K562 (cell line): Measurements from ENCODE around the gene NDUFC2. TPM values are rescaled to one million over a fixed set of nuclear protein-coding genes. Genes with fewer than 3 reads are reported as not detected.

Experiments
- CC2D1A ChIP-seq: fragments of 450-650 bp; IDR thresholded peaks from 2 replicates; pipeline ENCODE4 v1.6.1; 2017; ENCODE audit warnings: mild to moderate bottlenecking
- CTBP1 ChIP-seq: fragments of 450-650 bp; IDR thresholded peaks from 2 replicates; pipeline ENCODE4 v1.6.1; 2016; ENCODE audit warnings: borderline replicate concordance
- CXXC5 ChIP-seq: fragments of 250-450 bp; sonication (Bioruptor Pico); IDR thresholded peaks from 2 replicates; pipeline ENCODE4 v1.8.0; 2022; ENCODE audit warnings: inconsistent platforms, mild to moderate bottlenecking, moderate library complexity
- FOXK2 ChIP-seq, 2 experiments: fragments of 450-650 bp; IDR thresholded peaks in 1 of 2; conservative IDR thresholded peaks in 1 of 2; 2 replicates each; pipeline ENCODE4 v1.6.1; 2016; ENCODE audit warnings: low read depth in 2 of 2, mild to moderate bottlenecking in 1 of 2
- MBD2 ChIP-seq: sonication (generic); IDR thresholded peaks from 2 replicates; pipeline ENCODE4 v1.6.1; 2016; ENCODE audit warnings: low read depth, borderline replicate concordance
- MLLT1 ChIP-seq, 2 experiments: fragments of 450-650 bp; IDR thresholded peaks; 2 replicates each; pipeline ENCODE4 v1.6.1; 2016
- NCOA2 ChIP-seq, 2 experiments: fragments of 450-650 bp; IDR thresholded peaks; 2 replicates each; pipeline ENCODE4 v1.6.1; 2018; ENCODE audit warnings: mild to moderate bottlenecking in 2 of 2, moderate library complexity in 1 of 2; ENCODE audit not compliant: partially characterized antibody in 2 of 2
- NFRKB ChIP-seq: fragments of 450-650 bp; IDR thresholded peaks from 2 replicates; pipeline ENCODE4 v1.6.1; 2016; ENCODE audit warnings: low read depth
- TEAD4 ChIP-seq, 2 experiments: sonication (generic) in 1 of 2; formaldehyde crosslinking in 1 of 2; IDR thresholded peaks; 2 replicates each; pipeline versions ENCODE4 v1.6.1 to v1.8.0; 2012 to 2022; ENCODE audit warnings: borderline replicate concordance in 1 of 2, inconsistent platforms in 1 of 2, low read length in 1 of 2, mild to moderate bottlenecking in 1 of 2, missing genetic modification reagents in 1 of 2
- TRIM25 ChIP-seq: fragments of 450-650 bp; IDR thresholded peaks from 2 replicates; pipeline ENCODE4 v1.7.0; 2016; ENCODE audit warnings: borderline replicate concordance
- TRIM28 ChIP-seq: fragments of 450-650 bp; IDR thresholded peaks from 2 replicates; pipeline ENCODE4 v1.6.1; 2017
- U2AF2 ChIP-seq: fragments of 200-400 bp; formaldehyde crosslinking; optimal IDR thresholded peaks from 2 replicates; pipeline ENCODE3; 2017; ENCODE audit warnings: low read depth, mild to moderate bottlenecking, low read length
- ZBTB2 ChIP-seq: fragments of 450-650 bp; IDR thresholded peaks from 2 replicates; pipeline ENCODE4 v1.6.1; 2016; ENCODE audit warnings: antibody characterized with exemption
- ZBTB43 ChIP-seq: sonication (generic); formaldehyde crosslinking; IDR thresholded peaks from 2 replicates; pipeline ENCODE4 v1.8.0; 2023; ENCODE audit warnings: mild to moderate bottlenecking, missing genetic modification reagents
- ZNF133 ChIP-seq: fragments of 250-450 bp; sonication (Bioruptor Pico); IDR thresholded peaks from 2 replicates; pipeline ENCODE4 v1.4.0; 2020; ENCODE audit warnings: mild to moderate bottlenecking
- ZNF174 ChIP-seq: fragments of 250-450 bp; sonication (Bioruptor Pico); IDR thresholded peaks from 2 replicates; pipeline ENCODE4 v1.4.0; 2020; ENCODE audit warnings: mild to moderate bottlenecking
- ZNF277 ChIP-seq: fragments of 250-450 bp; sonication (Bioruptor Pico); IDR thresholded peaks from 2 replicates; pipeline ENCODE4 v1.8.0; 2022; ENCODE audit warnings: inconsistent platforms, mild to moderate bottlenecking, moderate library complexity, borderline replicate concordance
- ZNF316 ChIP-seq: fragments of 450-650 bp; IDR thresholded peaks from 2 replicates; pipeline ENCODE4 v1.6.1; 2016
- ZNF551 ChIP-seq: fragments of 250-450 bp; sonication (Bioruptor Pico); IDR thresholded peaks from 2 replicates; pipeline ENCODE4 v1.5.0; 2021; ENCODE audit warnings: mild to moderate bottlenecking, moderate library complexity
- ZNF668 ChIP-seq: fragments of 250-450 bp; sonication (Bioruptor Pico); IDR thresholded peaks from 2 replicates; pipeline ENCODE4 v1.8.0; 2022; ENCODE audit warnings: mild to moderate bottlenecking, inconsistent platforms
- polyA plus RNA-seq, 8 experiments: library from polyadenylated mRNA; depleted of rRNA in 4 of 8; stranded (reverse) in 5 of 8; unstranded in 3 of 8; fragments of >200 nt; fragmentation: Nextera tagmentation in 2 of 8; fragmentation: Illumina TruSeq in 1 of 8; extraction: Ambion mirVana in 2 of 8; extraction: Trizol in 1 of 8; gene quantifications; 2 replicates each; pipeline versions ENCODE4 v1.2.1 to v1.2.3, GENCODE V29; 2011 to 2014; ENCODE audit warnings: inconsistent platforms in 1 of 8, missing spikeins in 1 of 8
- total RNA-seq, 7 experiments: library from RNA; depleted of rRNA in 6 of 7; stranded (reverse); fragments of >200 nt in 6 of 7; fragmentation: Illumina TruSeq in 2 of 7; extraction: Trizol in 2 of 7; gene quantifications; 2 replicates each; pipeline versions ENCODE4 v1.2.1 to v1.2.3, GENCODE V29; 2011 to 2021; ENCODE audit warnings: low replicate concordance in 1 of 7

Gene NDUFC2
- total and polyA plus RNA-seq, 9 of the 15 experiments (the other 6 are each of a cell fraction or from before 2014, with no cell fraction given), result 168 to 1,119 (median 442) TPM

- TF ChIP-seq MLLT1 (IDR thresholded peaks at IDR 0.05) (peak; percentile 83 to 85), ZNF174 (CRISPR knock-in tag) (no peak), NCOA2 (IDR thresholded peaks at IDR 0.05; ENCODE audit: partially characterized antibody in 2 of 2) (no peak), ZNF551 (no peak), CTBP1 (peak; percentile 45; the same call in 1 of the 2 replicates), ZNF133 (CRISPR knock-in tag) (no peak), MBD2 (no peak), TEAD4 (IDR thresholded peaks at IDR 0.05; ENCODE audit: low read length) (peak; percentile 20; the same call in 1 of the 2 replicates), TEAD4 (CRISPR knock-in tag; IDR thresholded peaks at IDR 0.05; ENCODE audit: borderline replicate concordance) (no peak), ZNF668 (CRISPR knock-in tag) (no peak), TRIM28 (peak; percentile 48; the same call in 1 of the 2 replicates), U2AF2 (no peak), TRIM25 (peak; percentile 97), ZNF277 (CRISPR knock-in tag) (no peak), ZBTB43 (CRISPR knock-in tag) (no peak), NFRKB (peak; percentile 99), CXXC5 (CRISPR knock-in tag) (peak; percentile 46), ZBTB2 (peak; percentile 63; the same call in 1 of the 2 replicates), FOXK2 (conservative IDR thresholded peaks at IDR 0.05 in 1 of 2, IDR thresholded peaks at IDR 0.05 in 1 of 2; ENCODE audit: low read depth in 2 of 2) (peak; percentile 74 to 82), CC2D1A (peak; percentile 54; the same call in 1 of the 2 replicates), ZNF316 (peak; percentile 56)
Observed at GRCh38 chr11:78039919-78040671, 39.6 kb downstream of the NDUFC2 start (continued).
